Spinal cord (tissue), 10 donors: ENCODE data around the gene LETM1. TPM values are rescaled to one million over a fixed set of nuclear protein-coding genes. Genes with fewer than 3 reads are reported as not detected.

Source experiments
- DNase-seq, 6 donors: peaks; one replicate each; pipeline versions ENCODE4 v3.0.0 to v3.0.0-alpha.2; 2013 to 2015; ENCODE audit warnings: low spot score in 6 of 6, low read depth in 4 of 6
- H3K27ac ChIP-seq: one replicate; pipeline ENCODE4 v1.5.1; 2013; ENCODE audit warnings: low read depth, low read length, control low read depth
- H3K27me3 ChIP-seq: one replicate; pipeline ENCODE4 v1.6.1; 2013; ENCODE audit warnings: low read length; ENCODE audit not compliant: control insufficient read depth, insufficient read depth
- H3K36me3 ChIP-seq: one replicate; pipeline ENCODE4 v1.6.1; 2013; ENCODE audit warnings: low read length; ENCODE audit not compliant: control insufficient read depth, insufficient read depth
- H3K4me1 ChIP-seq: one replicate; pipeline ENCODE4 v1.6.1; 2013; ENCODE audit warnings: low read length; ENCODE audit not compliant: control insufficient read depth, insufficient read depth
- H3K4me3 ChIP-seq: one replicate; pipeline ENCODE4 v1.5.1; 2013; ENCODE audit warnings: low read depth, low read length, control low read depth
- H3K9me3 ChIP-seq: one replicate; pipeline ENCODE4 v1.6.1; 2013; ENCODE audit warnings: low read length; ENCODE audit not compliant: control insufficient read depth, insufficient read depth
- WGBS: methylation state at CpG from one replicate; pipeline ENCODE4 v1.1.5; 2013; ENCODE audit warnings: missing lambda C conversion rate; ENCODE audit not compliant: insufficient coverage; 5-methylcytosine and 5-hydroxymethylcytosine counted together
- polyA plus RNA-seq, 2 donors: library from polyadenylated mRNA; unstranded; fragments of 120-200 nt; gene quantifications; one replicate each; pipeline ENCODE4 v1.2.1, GENCODE V29; 2013; ENCODE audit not compliant: insufficient read length in 2 of 2
- total RNA-seq, 2 donors: library from RNA; depleted of rRNA in 1 of 2; stranded (reverse); fragments of 120-200 nt in 1 of 2; fragments of >200 nt in 1 of 2; gene quantifications; one replicate each; pipeline versions ENCODE4 v1.2.3 to v1.2.4, GENCODE V29; 2013 to 2014
- donor health status: healthy.

Gene LETM1
- total and polyA plus RNA-seq, 4 donors: 29.3 to 50.0 (median 39.6) TPM

DNA sequence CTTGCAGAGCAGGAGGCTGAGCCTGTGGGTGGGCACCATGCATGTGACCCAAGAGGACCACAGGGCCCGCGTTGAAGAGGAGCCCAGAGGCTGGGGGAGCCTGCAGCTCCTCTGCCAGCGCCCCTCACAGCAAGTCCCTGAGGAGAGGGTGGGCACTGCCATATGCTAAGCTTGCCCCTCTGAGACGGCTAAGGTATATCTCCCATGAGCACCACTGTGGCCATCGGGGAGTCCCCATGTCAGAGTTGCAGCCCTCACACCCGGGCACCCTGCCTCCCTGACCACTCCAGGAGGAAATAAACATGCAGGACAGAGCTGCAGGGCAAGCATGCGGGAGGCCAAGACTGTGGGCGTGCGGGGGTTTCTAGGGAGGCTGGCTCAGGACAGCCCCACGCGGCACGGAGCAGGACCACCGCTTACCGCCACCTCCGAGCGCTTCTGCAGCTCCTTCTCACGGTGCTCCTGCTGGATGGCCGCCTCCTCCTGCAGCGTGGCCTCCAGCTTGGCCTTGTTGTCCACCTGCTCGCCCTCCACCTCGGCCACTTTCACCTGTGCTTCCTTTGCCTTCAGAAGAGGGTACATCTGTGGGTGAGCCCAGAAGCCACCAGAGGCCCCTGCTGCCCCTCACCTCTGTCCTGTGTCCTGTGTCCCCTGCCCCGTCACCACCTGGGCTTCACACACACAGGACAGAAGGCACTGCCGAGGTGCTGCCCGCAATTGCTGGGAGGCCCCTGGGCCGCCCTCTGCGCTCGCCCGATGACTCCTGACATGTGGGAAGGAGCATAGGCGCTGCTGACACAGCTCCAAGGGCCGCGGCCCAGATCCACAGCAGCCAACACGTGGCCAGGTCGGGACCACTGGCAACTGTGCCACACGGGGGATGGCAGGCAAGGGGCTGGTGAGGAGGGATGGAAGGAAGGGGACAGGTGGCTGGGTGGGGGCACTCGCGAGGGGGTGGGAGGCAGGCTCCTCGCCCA lies 33.1 kb downstream of the LETM1 start:
- Histone ChIP-seq H3K27ac (no peak overlapping the region), H3K9me3 (no peaks in the 10 kb centered on the region), H3K4me1 (no peaks in the 10 kb centered on the region), H3K36me3 (peaks cover 82% of the 10 kb centered on the region), H3K4me3 (no peak overlapping the region), H3K27me3 (no peaks in the 10 kb centered on the region)
- no peak for DNase-seq
- 94% methylated on average over 32 of the region's 37 CpGs for WGBS

DNA sequence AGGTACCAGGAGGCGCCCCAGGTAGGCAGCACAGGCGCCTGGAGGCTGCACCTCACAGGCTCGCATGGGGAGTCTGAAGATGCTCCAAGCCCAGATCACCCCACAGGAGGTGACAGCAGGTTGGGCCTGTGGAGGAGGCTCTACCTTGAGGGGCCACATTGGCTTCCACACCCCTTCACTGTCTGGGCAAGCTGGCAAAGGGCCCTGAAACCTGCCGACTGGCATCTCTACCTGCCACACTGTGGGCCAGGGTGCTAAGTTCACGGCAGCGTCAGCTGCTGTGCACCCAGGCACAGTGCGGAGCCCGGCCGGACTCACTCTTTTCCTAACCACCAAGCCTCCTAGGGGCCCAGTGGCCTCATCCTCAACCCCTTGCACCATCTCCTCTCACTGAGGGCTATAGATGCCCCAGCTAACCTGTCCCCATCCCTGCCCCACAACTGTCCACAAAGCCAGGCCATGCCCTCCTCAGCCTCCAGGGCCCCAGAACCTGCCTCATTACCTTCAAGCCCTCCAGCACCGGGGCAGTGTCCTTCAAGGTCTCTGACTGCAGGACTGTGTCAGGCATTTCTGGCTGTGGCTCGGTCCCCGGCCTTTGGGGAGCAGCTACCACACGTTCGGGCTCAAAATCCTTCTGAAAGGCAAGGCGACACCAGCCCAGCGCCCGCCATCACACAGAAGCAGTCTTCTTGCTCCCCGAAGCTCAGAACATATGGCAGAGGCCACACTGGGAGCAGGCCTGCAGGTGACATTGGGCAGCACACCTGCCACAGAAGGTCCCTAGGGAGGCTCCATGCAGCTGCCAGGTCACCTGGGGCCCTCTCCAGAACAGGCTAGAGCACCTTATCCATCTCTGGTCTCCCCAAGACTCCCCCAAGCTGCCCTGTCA lies 34.0 kb downstream of the LETM1 start:
- Histone ChIP-seq H3K4me1 (no peaks in the 10 kb centered on the region), H3K9me3 (no peaks in the 10 kb centered on the region), H3K27ac (no peak overlapping the region), H3K27me3 (no peaks in the 10 kb centered on the region), H3K4me3 (no peak overlapping the region), H3K36me3 (peaks cover 89% of the 10 kb centered on the region)
- WGBS: 96% methylated on average over 18 of the region's 18 CpGs
- DNase-seq: no peak

DNA sequence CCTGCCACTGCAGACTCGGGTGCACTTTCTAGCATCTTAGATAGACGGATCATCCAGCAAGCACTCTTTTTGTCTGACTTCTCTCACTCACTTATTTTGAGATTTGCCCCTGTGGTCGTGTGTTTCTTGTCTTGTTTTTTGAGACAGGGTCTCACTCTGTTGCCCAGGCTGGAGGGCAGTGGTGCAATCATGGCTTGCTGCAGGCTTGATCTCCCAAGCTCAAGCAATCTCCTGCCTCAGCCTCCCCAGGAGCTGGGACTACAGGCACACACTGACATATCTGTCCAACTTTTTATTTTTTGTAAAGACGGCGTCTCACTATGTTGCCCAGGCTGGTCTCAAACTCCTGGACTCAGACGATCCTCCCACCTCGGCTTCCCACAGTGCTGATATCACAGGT lies 36.1 kb downstream of the LETM1 start:
- no peak overlapping the region for H3K27ac ChIP-seq
- peaks cover 89% of the 10 kb centered on the region for H3K36me3 ChIP-seq
- 89% methylated on average over 7 of the region's 7 CpGs for WGBS

DNA sequence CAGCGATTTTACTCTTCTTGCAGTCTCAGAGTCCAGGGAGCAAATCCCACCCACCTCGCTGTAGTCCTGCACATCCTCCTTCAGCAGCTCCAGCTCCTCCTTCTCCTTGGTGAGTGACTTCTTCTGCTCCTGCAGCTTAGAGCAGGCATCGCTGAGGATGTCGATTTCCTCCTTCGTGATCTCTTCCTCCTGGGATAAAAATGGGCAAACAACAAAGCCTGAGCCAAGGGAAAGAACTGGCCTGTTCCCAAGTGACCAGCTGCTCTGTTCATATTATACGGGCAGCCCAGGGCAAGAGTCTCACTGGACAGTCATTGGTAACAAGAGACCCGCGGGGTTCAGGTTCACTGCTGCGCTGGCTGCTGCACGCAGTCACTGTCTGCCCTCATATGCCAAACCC lies 36.7 kb downstream of the LETM1 start:
- DNase-seq: no peak
- 87% methylated on average over 10 of the region's 10 CpGs for WGBS
- H3K27ac ChIP-seq: no peak overlapping the region
- H3K27me3 ChIP-seq: no peaks in the 10 kb centered on the region
- H3K36me3 ChIP-seq: peaks cover 89% of the 10 kb centered on the region
- H3K4me3 ChIP-seq: no peak overlapping the region
- no peaks in the 10 kb centered on the region for H3K4me1 ChIP-seq
- no peaks in the 10 kb centered on the region for H3K9me3 ChIP-seq

More for the DNA sequence above, 36.1 kb downstream of the LETM1 start:
- Histone ChIP-seq H3K4me1 (no peaks in the 10 kb centered on the region), H3K4me3 (no peak overlapping the region), H3K9me3 (no peaks in the 10 kb centered on the region), H3K27me3 (no peaks in the 10 kb centered on the region)
- DNase-seq: no peak

DNA sequence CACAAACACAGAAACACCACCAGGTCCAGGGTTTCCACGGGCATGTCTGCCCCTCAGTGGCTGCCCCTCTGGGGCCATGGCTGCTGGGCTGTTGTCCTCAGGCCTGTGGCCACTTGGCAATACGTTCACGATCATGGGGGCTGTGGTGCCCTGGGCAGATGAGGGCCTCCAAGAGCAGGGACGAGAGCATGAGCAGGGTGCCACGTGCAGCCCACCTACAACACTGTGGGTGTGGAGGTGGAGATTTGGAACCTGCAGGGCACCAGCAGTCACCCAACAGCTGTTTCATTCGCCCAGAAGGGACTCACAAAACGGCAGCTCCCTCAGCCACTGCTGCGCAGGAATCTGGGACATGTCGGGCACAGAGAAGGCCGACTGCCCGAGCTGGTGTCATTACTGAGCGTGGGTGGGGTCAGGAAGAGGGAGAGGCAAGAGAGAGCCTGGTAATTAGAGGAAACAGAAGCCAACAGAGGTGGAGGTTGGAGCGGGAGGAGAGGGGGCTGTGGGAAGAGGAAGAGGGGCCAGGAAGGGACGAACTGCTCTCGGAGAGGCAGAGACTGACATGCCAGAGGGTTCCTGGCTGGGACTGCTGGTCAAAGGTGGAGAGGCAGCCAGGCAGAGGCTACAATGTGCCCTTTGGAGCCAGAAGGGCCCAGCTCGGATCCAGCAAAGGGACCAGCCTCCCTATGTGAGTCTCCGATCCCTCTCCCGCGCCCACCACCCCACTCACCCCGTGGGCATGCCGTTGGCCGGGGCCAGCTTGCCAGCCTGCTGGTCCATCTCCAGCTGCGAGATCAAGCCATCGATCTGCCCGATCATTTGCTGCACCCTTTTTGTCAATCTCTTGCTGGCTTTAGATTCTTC lies 39.7 kb downstream of the LETM1 start:
- H3K36me3 ChIP-seq: peaks cover 81% of the 10 kb centered on the region

DNA sequence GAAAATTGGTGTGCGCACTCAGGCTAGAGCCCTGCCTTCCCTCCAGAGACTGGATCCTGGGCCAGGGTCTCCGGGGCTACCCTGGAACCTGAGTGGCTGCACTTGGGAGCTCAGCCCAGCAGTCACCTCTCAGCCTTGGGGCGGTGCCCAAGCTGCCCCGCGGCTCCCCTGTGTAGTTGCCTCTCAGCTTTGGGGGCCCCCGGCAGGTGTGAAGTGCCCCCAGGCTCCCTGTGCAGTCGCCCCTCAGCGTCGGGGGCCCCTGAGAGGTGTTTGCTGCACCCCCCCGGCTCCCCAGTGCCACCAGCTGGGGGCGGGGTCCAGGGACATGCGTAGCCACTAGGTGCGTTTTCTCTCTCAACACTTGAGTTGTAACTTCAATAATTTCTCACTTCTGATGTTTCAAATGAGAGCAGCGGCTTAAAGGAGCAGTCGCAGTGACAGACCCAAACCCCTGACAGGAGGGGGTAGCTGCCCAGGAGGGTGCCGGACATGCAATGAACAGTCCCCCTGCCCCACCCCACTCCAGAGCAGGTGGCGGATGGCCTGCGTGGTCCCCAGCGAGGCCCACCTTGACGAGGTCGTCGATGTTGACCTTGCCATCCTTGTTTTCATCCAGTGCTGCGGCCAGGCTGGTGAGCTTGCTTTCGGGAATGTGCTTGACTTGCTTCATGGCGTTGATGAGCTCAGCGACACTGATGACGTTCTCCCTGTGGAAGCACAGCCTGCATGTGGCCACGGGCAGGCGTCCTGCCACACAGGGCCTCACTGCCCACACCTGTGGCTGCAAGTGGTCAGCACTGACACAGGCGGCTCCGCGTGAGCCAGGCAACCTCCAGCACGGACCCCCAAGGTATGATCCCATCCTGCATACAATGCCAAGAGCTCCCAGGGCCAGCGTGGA lies 40.6 kb downstream of the LETM1 start:
- Histone ChIP-seq H3K27me3 (no peaks in the 10 kb centered on the region), H3K27ac (no peak overlapping the region), H3K36me3 (peaks cover 86% of the 10 kb centered on the region), H3K4me3 (no peak overlapping the region), H3K4me1 (no peaks in the 10 kb centered on the region), H3K9me3 (no peaks in the 10 kb centered on the region)
- WGBS: 92% methylated on average over 34 of the region's 34 CpGs
- no peak for DNase-seq

More for the DNA sequence above, 39.7 kb downstream of the LETM1 start:
- Histone ChIP-seq H3K4me3 (no peak overlapping the region), H3K9me3 (no peaks in the 10 kb centered on the region), H3K27me3 (no peaks in the 10 kb centered on the region), H3K4me1 (no peaks in the 10 kb centered on the region), H3K27ac (no peak overlapping the region)
- no peak for DNase-seq
- 92% methylated on average over 24 of the region's 25 CpGs for WGBS

DNA sequence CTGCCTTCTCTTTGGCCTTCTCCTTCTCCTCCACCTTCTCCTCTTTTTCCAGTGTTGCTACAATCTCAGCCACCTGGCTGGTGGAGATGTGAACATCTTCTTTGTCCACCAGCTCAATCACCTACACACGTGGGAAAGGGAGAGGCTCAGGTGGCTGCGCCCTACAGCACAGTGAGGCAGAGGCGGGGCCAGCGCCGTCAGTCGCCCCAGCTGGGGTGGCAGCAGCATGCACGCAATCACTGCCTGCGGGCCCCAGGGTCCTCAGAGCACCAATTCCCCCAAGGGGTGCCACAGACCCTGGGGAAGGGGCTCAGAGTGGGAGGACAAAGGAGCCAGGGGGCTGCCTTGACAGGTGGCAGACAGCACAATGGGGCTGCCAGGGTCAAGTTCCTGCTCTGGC lies 41.5 kb downstream of the LETM1 start:
- H3K36me3 ChIP-seq: peaks cover 88% of the 10 kb centered on the region
- H3K4me3 ChIP-seq: no peak overlapping the region
- H3K9me3 ChIP-seq: no peaks in the 10 kb centered on the region
- no peak overlapping the region for H3K27ac ChIP-seq
- no peak for DNase-seq
- peaks cover 7% of the 10 kb centered on the region for H3K4me1 ChIP-seq
- no peaks in the 10 kb centered on the region for H3K27me3 ChIP-seq
- WGBS: 94% methylated on average over 2 of the region's 8 CpGs

DNA sequence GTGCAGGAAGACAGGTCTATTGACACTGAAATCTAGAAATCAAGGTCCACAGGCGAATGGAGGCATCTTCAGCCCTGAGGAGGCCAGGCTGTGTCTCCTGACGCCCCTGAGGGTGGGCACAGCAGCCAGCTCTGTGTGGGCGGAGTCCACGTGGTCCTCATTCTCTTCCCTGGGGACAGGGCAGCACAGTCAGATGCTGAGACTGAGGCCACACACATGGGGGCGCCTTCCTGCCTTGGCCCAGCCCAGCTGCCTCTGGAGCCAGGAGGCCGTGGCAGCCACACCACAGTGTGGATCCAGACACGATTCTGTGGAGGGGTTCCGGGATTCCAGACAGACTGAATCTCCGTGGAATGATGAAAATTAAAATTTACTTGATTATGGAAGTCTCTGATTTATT lies 42.0 kb downstream of the LETM1 start:
- WGBS: 73% methylated on average over 7 of the region's 9 CpGs
- Histone ChIP-seq H3K36me3 (peaks cover 89% of the 10 kb centered on the region), H3K9me3 (no peaks in the 10 kb centered on the region), H3K27ac (no peak overlapping the region), H3K4me1 (peaks cover 9% of the 10 kb centered on the region), H3K27me3 (no peaks in the 10 kb centered on the region), H3K4me3 (no peak overlapping the region)
- no peak for DNase-seq
